ENCODE results near the gene EEF1A2. TPM values are rescaled to one million over a fixed set of nuclear protein-coding genes. Genes with fewer than 3 reads are reported as not detected.

The EEF1A2 gene
- total and polyA plus RNA-seq, 4 donors: 0.05 to 0.12 TPM; not detected in 2

DNA sequence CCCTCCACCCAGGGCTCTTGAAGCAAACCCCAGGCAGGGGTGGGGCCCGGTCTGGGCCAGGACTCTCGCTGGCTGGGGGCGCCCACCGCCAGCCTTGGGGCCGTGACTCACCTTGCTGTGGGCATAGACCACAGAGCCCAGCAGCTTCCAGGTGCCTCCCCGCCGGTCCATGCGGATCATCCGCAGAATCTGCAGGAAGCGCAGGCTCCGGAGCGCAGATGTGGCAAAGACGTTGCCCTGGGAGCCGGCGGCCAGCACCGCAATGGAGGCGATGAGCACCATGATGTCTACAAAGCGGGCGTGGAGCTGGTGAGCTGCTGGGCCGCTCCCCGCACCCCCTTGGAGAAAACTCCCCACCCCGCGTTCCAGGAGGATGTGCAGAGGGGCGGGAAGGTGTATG is 54.3 kb downstream of the EEF1A2 start:
- Histone ChIP-seq H3K36me3 (ENCODE audit: control insufficient read depth in 4 of 4, insufficient read depth in 3 of 4, low read depth in 1 of 4, low read length in 3 of 4) (no peaks in the 10 kb centered on the region), H3K9ac (ENCODE audit: low read depth in 1 of 2, low read length in 2 of 2) (no peak overlapping the region), H3K4me1 (ENCODE audit: control insufficient read depth in 4 of 4, insufficient read depth in 4 of 4, low read length in 3 of 4) (no peaks in the 10 kb centered on the region), H3K9me3 (ENCODE audit: control insufficient read depth in 4 of 4, low read length in 3 of 4) (no peaks in the 10 kb centered on the region), H3K4me3 (ENCODE audit: low read depth in 1 of 3, low read length in 3 of 3) (no peak overlapping the region), H3K27me3 (ENCODE audit: control insufficient read depth in 4 of 4, insufficient read depth in 4 of 4, low read length in 3 of 4) (peaks cover 0 to 3% (median 0%) of the 10 kb centered on the region in 4 donors), H3K27ac (ENCODE audit: low read depth in 1 of 2, low read length in 2 of 2) (no peak overlapping the region)
- 90% methylated on average over 24 of the region's 24 CpGs for WGBS
- no peak for DNase-seq (ENCODE audit: low spot score)
- TF ChIP-seq, protein P1, sequence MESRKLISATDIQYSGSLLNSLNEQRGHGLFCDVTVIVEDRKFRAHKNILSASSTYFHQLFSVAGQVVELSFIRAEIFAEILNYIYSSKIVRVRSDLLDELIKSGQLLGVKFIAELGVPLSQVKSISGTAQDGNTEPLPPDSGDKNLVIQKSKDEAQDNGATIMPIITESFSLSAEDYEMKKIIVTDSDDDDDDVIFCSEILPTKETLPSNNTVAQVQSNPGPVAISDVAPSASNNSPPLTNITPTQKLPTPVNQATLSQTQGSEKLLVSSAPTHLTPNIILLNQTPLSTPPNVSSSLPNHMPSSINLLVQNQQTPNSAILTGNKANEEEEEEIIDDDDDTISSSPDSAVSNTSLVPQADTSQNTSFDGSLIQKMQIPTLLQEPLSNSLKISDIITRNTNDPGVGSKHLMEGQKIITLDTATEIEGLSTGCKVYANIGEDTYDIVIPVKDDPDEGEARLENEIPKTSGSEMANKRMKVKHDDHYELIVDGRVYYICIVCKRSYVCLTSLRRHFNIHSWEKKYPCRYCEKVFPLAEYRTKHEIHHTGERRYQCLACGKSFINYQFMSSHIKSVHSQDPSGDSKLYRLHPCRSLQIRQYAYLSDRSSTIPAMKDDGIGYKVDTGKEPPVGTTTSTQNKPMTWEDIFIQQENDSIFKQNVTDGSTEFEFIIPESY (IDR thresholded peaks at IDR 0.05): no peak
- TF ChIP-seq RXRA (IDR thresholded peaks at IDR 0.05) (no peak), JUND (IDR thresholded peaks at IDR 0.05) (no peak), GABPA (IDR thresholded peaks at IDR 0.05 in 1 of 2, conservative IDR thresholded peaks at IDR 0.05 in 1 of 2) (no peak), HNF4A (conservative IDR thresholded peaks at IDR 0.05) (no peak), YY1 (IDR thresholded peaks at IDR 0.05) (no peak)
- TF ChIP-seq, protein P2, sequence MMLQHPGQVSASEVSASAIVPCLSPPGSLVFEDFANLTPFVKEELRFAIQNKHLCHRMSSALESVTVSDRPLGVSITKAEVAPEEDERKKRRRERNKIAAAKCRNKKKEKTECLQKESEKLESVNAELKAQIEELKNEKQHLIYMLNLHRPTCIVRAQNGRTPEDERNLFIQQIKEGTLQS (IDR thresholded peaks at IDR 0.05): no peak
- TF ChIP-seq, protein P3, sequence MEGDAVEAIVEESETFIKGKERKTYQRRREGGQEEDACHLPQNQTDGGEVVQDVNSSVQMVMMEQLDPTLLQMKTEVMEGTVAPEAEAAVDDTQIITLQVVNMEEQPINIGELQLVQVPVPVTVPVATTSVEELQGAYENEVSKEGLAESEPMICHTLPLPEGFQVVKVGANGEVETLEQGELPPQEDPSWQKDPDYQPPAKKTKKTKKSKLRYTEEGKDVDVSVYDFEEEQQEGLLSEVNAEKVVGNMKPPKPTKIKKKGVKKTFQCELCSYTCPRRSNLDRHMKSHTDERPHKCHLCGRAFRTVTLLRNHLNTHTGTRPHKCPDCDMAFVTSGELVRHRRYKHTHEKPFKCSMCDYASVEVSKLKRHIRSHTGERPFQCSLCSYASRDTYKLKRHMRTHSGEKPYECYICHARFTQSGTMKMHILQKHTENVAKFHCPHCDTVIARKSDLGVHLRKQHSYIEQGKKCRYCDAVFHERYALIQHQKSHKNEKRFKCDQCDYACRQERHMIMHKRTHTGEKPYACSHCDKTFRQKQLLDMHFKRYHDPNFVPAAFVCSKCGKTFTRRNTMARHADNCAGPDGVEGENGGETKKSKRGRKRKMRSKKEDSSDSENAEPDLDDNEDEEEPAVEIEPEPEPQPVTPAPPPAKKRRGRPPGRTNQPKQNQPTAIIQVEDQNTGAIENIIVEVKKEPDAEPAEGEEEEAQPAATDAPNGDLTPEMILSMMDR (IDR thresholded peaks at IDR 0.05; ENCODE audit: low read depth, low read length, missing input control): no peak

DNA sequence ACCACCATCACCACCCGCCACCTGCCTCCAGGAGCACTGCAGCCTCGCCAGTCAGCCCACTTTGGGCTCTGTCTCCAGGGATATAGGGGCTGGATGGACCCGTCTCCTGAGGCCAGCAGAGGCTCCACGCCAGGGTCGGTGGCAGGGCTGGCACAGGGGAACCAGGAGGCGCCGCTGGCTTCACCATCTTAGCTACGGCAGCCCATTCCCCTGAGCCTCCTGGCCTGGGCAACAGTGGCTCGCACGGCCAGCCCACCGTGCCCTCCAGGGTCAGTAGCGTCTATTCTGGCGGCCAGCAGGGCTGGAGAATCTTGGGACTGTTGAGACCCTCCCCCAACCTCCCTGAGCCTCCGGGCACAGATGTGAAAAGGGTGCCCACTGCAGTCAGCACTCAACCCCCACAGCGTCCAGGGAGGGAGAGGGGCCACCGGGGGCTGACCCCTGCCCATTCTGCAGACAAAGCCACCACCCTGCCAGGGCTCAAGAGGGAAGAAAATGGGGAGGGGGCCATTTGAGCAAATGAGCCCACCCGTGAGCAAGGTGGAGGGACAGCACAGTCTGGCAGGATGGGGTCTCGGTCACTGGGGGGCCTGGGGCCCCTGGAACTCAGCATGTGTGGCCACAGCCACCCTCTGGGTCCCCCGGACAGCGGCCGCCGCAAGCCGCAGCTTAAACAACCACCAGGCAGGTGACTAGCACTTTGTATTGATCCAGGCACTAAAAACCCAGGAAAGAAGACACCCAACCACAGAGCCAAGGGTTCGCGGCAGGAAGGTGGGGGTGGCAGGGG is 55.1 kb downstream of the EEF1A2 start:
- DNase-seq (ENCODE audit: low spot score): no peak
- Histone ChIP-seq H3K4me3 (ENCODE audit: low read depth in 1 of 3, low read length in 3 of 3) (no peak overlapping the region), H3K9ac (ENCODE audit: low read depth in 1 of 2, low read length in 2 of 2) (no peak overlapping the region), H3K36me3 (ENCODE audit: control insufficient read depth in 4 of 4, insufficient read depth in 3 of 4, low read depth in 1 of 4, low read length in 3 of 4) (no peaks in the 10 kb centered on the region), H3K27ac (ENCODE audit: low read depth in 1 of 2, low read length in 2 of 2) (no peak overlapping the region), H3K4me1 (ENCODE audit: control insufficient read depth in 4 of 4, insufficient read depth in 4 of 4, low read length in 3 of 4) (no peaks in the 10 kb centered on the region), H3K9me3 (ENCODE audit: control insufficient read depth in 4 of 4, low read length in 3 of 4) (no peaks in the 10 kb centered on the region), H3K27me3 (ENCODE audit: control insufficient read depth in 4 of 4, insufficient read depth in 4 of 4, low read length in 3 of 4) (peaks cover 0 to 3% (median 0%) of the 10 kb centered on the region in 4 donors)
- 80% methylated on average over 25 of the region's 25 CpGs for WGBS
- TF ChIP-seq SP1 (IDR thresholded peaks at IDR 0.05): no peak
- TF ChIP-seq NR2F2 (IDR thresholded peaks at IDR 0.05): no peak
- no peak for TF ChIP-seq RXRA (IDR thresholded peaks at IDR 0.05)
- TF ChIP-seq, protein P1 (IDR thresholded peaks at IDR 0.05): no peak
- no peak for TF ChIP-seq GABPA (IDR thresholded peaks at IDR 0.05 in 1 of 2, conservative IDR thresholded peaks at IDR 0.05 in 1 of 2)
